ENCODE data around the gene SLC9A8. TPM values are rescaled to one million over a fixed set of nuclear protein-coding genes. Genes with fewer than 3 reads are reported as not detected.

Gene SLC9A8
- total and polyA plus RNA-seq, 9 of the 15 experiments (the other 6 are each of a cell fraction or from before 2014, with no cell fraction given): 0.56 to 9.7 (median 5.0) TPM

- TF ChIP-seq ZBTB7A (IDR thresholded peaks at IDR 0.05; ENCODE audit: borderline replicate concordance, control insufficient read depth, low read depth, low read length): no peak
- no peak for TF ChIP-seq ZNF232 (CRISPR knock-in tag; IDR thresholded peaks at IDR 0.05)
- TF ChIP-seq ARID1B (IDR thresholded peaks at IDR 0.05): peak; percentile 33
- TF ChIP-seq, protein P1, sequence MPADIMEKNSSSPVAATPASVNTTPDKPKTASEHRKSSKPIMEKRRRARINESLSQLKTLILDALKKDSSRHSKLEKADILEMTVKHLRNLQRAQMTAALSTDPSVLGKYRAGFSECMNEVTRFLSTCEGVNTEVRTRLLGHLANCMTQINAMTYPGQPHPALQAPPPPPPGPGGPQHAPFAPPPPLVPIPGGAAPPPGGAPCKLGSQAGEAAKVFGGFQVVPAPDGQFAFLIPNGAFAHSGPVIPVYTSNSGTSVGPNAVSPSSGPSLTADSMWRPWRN (IDR thresholded peaks at IDR 0.05; ENCODE audit: low read depth): no peak
- TF ChIP-seq, protein P2, sequence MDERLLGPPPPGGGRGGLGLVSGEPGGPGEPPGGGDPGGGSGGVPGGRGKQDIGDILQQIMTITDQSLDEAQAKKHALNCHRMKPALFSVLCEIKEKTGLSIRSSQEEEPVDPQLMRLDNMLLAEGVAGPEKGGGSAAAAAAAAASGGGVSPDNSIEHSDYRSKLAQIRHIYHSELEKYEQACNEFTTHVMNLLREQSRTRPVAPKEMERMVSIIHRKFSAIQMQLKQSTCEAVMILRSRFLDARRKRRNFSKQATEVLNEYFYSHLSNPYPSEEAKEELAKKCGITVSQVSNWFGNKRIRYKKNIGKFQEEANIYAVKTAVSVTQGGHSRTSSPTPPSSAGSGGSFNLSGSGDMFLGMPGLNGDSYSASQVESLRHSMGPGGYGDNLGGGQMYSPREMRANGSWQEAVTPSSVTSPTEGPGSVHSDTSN (CRISPR knock-in tag; IDR thresholded peaks at IDR 0.05; ENCODE audit: low read depth): no peak
- TF ChIP-seq, protein P2 (tag; conservative IDR thresholded peaks at IDR 0.05; ENCODE audit: low read depth): peak; percentile 53; the same call in 1 of the 2 replicates
- TF ChIP-seq, protein P3, sequence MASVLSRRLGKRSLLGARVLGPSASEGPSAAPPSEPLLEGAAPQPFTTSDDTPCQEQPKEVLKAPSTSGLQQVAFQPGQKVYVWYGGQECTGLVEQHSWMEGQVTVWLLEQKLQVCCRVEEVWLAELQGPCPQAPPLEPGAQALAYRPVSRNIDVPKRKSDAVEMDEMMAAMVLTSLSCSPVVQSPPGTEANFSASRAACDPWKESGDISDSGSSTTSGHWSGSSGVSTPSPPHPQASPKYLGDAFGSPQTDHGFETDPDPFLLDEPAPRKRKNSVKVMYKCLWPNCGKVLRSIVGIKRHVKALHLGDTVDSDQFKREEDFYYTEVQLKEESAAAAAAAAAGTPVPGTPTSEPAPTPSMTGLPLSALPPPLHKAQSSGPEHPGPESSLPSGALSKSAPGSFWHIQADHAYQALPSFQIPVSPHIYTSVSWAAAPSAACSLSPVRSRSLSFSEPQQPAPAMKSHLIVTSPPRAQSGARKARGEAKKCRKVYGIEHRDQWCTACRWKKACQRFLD (CRISPR knock-in tag; IDR thresholded peaks at IDR 0.05): no peak
- 0 out of 2 replicates have a peak, but pooled peaks have one; percentile 11 for TF ChIP-seq EP300 (IDR thresholded peaks at IDR 0.05; ENCODE audit: low read length)
- TF ChIP-seq, protein P4, sequence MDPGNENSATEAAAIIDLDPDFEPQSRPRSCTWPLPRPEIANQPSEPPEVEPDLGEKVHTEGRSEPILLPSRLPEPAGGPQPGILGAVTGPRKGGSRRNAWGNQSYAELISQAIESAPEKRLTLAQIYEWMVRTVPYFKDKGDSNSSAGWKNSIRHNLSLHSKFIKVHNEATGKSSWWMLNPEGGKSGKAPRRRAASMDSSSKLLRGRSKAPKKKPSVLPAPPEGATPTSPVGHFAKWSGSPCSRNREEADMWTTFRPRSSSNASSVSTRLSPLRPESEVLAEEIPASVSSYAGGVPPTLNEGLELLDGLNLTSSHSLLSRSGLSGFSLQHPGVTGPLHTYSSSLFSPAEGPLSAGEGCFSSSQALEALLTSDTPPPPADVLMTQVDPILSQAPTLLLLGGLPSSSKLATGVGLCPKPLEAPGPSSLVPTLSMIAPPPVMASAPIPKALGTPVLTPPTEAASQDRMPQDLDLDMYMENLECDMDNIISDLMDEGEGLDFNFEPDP (CRISPR knock-in tag; IDR thresholded peaks at IDR 0.05): no peak
- TF ChIP-seq NR2C2 (CRISPR knock-in tag; IDR thresholded peaks at IDR 0.05): no peak
- TF ChIP-seq NR2C2 (tag; IDR thresholded peaks at IDR 0.05): no peak
- TF ChIP-seq, protein P5, sequence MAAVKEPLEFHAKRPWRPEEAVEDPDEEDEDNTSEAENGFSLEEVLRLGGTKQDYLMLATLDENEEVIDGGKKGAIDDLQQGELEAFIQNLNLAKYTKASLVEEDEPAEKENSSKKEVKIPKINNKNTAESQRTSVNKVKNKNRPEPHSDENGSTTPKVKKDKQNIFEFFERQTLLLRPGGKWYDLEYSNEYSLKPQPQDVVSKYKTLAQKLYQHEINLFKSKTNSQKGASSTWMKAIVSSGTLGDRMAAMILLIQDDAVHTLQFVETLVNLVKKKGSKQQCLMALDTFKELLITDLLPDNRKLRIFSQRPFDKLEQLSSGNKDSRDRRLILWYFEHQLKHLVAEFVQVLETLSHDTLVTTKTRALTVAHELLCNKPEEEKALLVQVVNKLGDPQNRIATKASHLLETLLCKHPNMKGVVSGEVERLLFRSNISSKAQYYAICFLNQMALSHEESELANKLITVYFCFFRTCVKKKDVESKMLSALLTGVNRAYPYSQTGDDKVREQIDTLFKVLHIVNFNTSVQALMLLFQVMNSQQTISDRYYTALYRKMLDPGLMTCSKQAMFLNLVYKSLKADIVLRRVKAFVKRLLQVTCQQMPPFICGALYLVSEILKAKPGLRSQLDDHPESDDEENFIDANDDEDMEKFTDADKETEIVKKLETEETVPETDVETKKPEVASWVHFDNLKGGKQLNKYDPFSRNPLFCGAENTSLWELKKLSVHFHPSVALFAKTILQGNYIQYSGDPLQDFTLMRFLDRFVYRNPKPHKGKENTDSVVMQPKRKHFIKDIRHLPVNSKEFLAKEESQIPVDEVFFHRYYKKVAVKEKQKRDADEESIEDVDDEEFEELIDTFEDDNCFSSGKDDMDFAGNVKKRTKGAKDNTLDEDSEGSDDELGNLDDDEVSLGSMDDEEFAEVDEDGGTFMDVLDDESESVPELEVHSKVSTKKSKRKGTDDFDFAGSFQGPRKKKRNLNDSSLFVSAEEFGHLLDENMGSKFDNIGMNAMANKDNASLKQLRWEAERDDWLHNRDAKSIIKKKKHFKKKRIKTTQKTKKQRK (IDR thresholded peaks at IDR 0.05; ENCODE audit: borderline replicate concordance, low read depth, low read length): no peak
- 0 out of 2 replicates have a peak, but pooled peaks have one; percentile 16 for TF ChIP-seq SMAD4 (CRISPR knock-in tag; conservative IDR thresholded peaks at IDR 0.05)
- 0 out of 2 replicates have a peak, but pooled peaks have one; percentile 15 for TF ChIP-seq SMARCA4 (IDR thresholded peaks at IDR 0.05)
- peak; percentile 21 for TF ChIP-seq TAF1 (IDR thresholded peaks at IDR 0.05; ENCODE audit: control insufficient read depth, extremely low read depth, insufficient read depth, low read length, severe bottlenecking)
- TF ChIP-seq MEIS2 (IDR thresholded peaks at IDR 0.05; ENCODE audit: partially characterized antibody): peak; percentile 69
These were observed 115.9 kb downstream of the SLC9A8 start (continued) for GRCh38 chr20:49928411-49929141.

Measured in K562 (cell line).